WERI-Rb-1 (cell line): ENCODE measurements around the gene TLR9.

ENCODE experiments used
- DNase-seq: peaks from one replicate; pipeline ENCODE4 v3.0.0-alpha.2; 2020
- H3K27ac ChIP-seq: fragments of 250-450 bp; sonication (Bioruptor Pico); 2 replicates; pipeline ENCODE4 v1.5.1; 2020; ENCODE audit warnings: mild to moderate bottlenecking, moderate library complexity
- H3K27me3 ChIP-seq: fragments of 250-450 bp; sonication (Bioruptor Pico); 2 replicates; pipeline ENCODE4 v1.5.1; 2021; ENCODE audit warnings: mild to moderate bottlenecking, low read depth, moderate library complexity; ENCODE audit not compliant: insufficient read depth, severe bottlenecking
- H3K36me3 ChIP-seq: fragments of 250-450 bp; sonication (Bioruptor Pico); 2 replicates; pipeline ENCODE4 v1.5.1; 2020; ENCODE audit warnings: mild to moderate bottlenecking, moderate library complexity
- H3K4me3 ChIP-seq: 2 replicates; pipeline ENCODE4 v1.5.1; 2011; ENCODE audit warnings: low read depth, mild to moderate bottlenecking, control low read depth, low read length
- H3K9me3 ChIP-seq: fragments of 250-450 bp; sonication (Bioruptor Pico); 2 replicates; pipeline ENCODE4 v1.5.1; 2021; ENCODE audit warnings: mild to moderate bottlenecking, moderate library complexity; ENCODE audit not compliant: severe bottlenecking
- CTCF ChIP-seq: IDR thresholded peaks from 2 replicates; pipeline ENCODE4 v1.5.1; 2011; ENCODE audit warnings: low read depth, mild to moderate bottlenecking, control low read depth, inconsistent platforms, low read length

The TLR9 gene

GRCh38 chr3:52231502-52232278, 6.2 kb upstream of the TLR9 start:
- Histone ChIP-seq H3K27ac (no peak overlapping the region), H3K27me3 (no peaks in the 10 kb centered on the region), H3K36me3 (peaks cover 8% of the 10 kb centered on the region), H3K9me3 (no peaks in the 10 kb centered on the region), H3K4me3 (no peak overlapping the region)
- TF ChIP-seq CTCF: peak; percentile 87
- DNase-seq: peak; percentile 47

GRCh38 chr3:52230889-52231499, 5.5 kb upstream of the TLR9 start:
- no peaks in the 10 kb centered on the region for H3K27me3 ChIP-seq
- TF ChIP-seq CTCF: no peak
- H3K36me3 ChIP-seq: peaks cover 8% of the 10 kb centered on the region
- no peaks in the 10 kb centered on the region for H3K9me3 ChIP-seq
- H3K4me3 ChIP-seq: no peak overlapping the region
- DNase-seq: no peak
- H3K27ac ChIP-seq: no peak overlapping the region

GRCh38 chr3:52230461-52230860, 5.0 kb upstream of the TLR9 start:
- Histone ChIP-seq H3K36me3 (peaks cover 8% of the 10 kb centered on the region), H3K4me3 (no peak overlapping the region), H3K27ac (no peak overlapping the region), H3K9me3 (no peaks in the 10 kb centered on the region), H3K27me3 (no peaks in the 10 kb centered on the region)
- no peak for DNase-seq
- no peak for TF ChIP-seq CTCF

- Histone ChIP-seq H3K9me3 (no peaks in the 10 kb centered on the region), H3K27me3 (no peaks in the 10 kb centered on the region), H3K36me3 (peaks cover 8% of the 10 kb centered on the region), H3K27ac (no peak overlapping the region), H3K4me3 (no peak overlapping the region)
- no peak for DNase-seq
- TF ChIP-seq CTCF: no peak
Measured at GRCh38 chr3:52229656-52230055, 4.2 kb upstream of the TLR9 start.

GRCh38 chr3:52228751-52229291, 3.4 kb upstream of the TLR9 start:
- Histone ChIP-seq H3K27ac (no peak overlapping the region), H3K4me3 (no peak overlapping the region), H3K9me3 (no peaks in the 10 kb centered on the region), H3K36me3 (peaks cover 8% of the 10 kb centered on the region), H3K27me3 (no peaks in the 10 kb centered on the region)
- DNase-seq: no peak
- TF ChIP-seq CTCF: no peak
